ENCODE data around the gene CD69. TPM values are rescaled to one million over a fixed set of nuclear protein-coding genes. Genes with fewer than 3 reads are reported as not detected.

Gene CD69
- total RNA-seq (2022; extraction: Qiagen RNA extraction): not detected in 5 replicates

GRCh38 chr12:9760699-9761418 is at the start of gene CD69:
Gene CD69, minus strand, starts transcription at chr12:9760901. Its CDS starts 81 bp downstream, at chr12:9760820.

GRCh38 chr12:9732921-9733461 is 27.7 kb downstream of the CD69 start, which contains the start of gene CLECL1:
Gene CLECL1, minus strand, starts transcription at chr12:9733097.

Other genes starting within 250 kb of the CD69 start
- not detected in 5 replicates for gene KLRB1, start 153.0 kb downstream of the CD69 start, total RNA-seq (2022; extraction: Qiagen RNA extraction)
- 0.32 to 0.97 TPM (median 0.50 TPM) in 5 replicates for gene CLEC2D, start 91.2 kb downstream of the CD69 start, total RNA-seq (2022; extraction: Qiagen RNA extraction)
- not detected in 5 replicates for gene CLECL1, start 27.8 kb downstream of the CD69 start, total RNA-seq (2022; extraction: Qiagen RNA extraction)
- gene KLRF1, start 66.6 kb upstream of the CD69 start, total RNA-seq (2022; extraction: Qiagen RNA extraction): not detected in 5 replicates
- 0.94 to 1.7 TPM (median 1.1 TPM) in 5 replicates for gene CLEC2B, start 108.5 kb upstream of the CD69 start, total RNA-seq (2022; extraction: Qiagen RNA extraction)
- not detected in 5 replicates for gene KLRF2, start 120.6 kb upstream of the CD69 start, total RNA-seq (2022; extraction: Qiagen RNA extraction)
- gene CLEC2A, start 171.5 kb upstream of the CD69 start, total RNA-seq (2022; extraction: Qiagen RNA extraction): not detected in 5 replicates
- gene CLEC12A, start 210.5 kb upstream of the CD69 start, total RNA-seq (2022; extraction: Qiagen RNA extraction): not detected in 5 replicates
- not detected in 5 replicates for gene CLEC1B, start 238.2 kb upstream of the CD69 start, total RNA-seq (2022; extraction: Qiagen RNA extraction)
- not detected in 5 replicates for gene CLEC12B, start 249.7 kb upstream of the CD69 start, total RNA-seq (2022; extraction: Qiagen RNA extraction)

All from A549 treated with dexamethasone at 1 μM for 4 hours (cell line).